NCI-H774 (cell line): Measurements from ENCODE around the gene ABCA9.
"Not testable (repeated sequence)": the region's sequence is repeated elsewhere in the genome, so short reads cannot be mapped to it uniquely, and the experiment has no call there.

Experiments
- DNase-seq: peaks from one replicate; lab custom pipeline; 2025; lab: John Stamatoyannopoulos, UW

ABCA9 gene

GRCh38 chr17:69060822-69061221 is at the start of gene ABCA9:
TSS of gene ABCA9 (minus strand) at chr17:69060927. CDS start at chr17:69051126, 9,801 bp downstream.
- DNase-seq = no peak

GRCh38 chr17:69105907-69106730 is 45.4 kb upstream of the ABCA9 start:
- no peak for DNase-seq

- DNase-seq = no peak
These were observed 43.0 kb upstream of the ABCA9 start for GRCh38 chr17:69103557-69104233.

GRCh38 chr17:69098625-69099024 is 37.9 kb upstream of the ABCA9 start:
- no peak for DNase-seq

- DNase-seq = no peak
These were observed 35.8 kb upstream of the ABCA9 start for GRCh38 chr17:69096541-69096940.

- DNase-seq = no peak
These were observed 33.3 kb upstream of the ABCA9 start for GRCh38 chr17:69093995-69094394.

- DNase-seq = no peak
These were observed 32.6 kb upstream of the ABCA9 start for GRCh38 chr17:69093279-69093789.

- no peak for DNase-seq
These were observed 29.6 kb upstream of the ABCA9 start for GRCh38 chr17:69090365-69090764.

GRCh38 chr17:69088643-69089200 is 28.0 kb upstream of the ABCA9 start:
- DNase-seq = no peak

GRCh38 chr17:69086641-69087040 is 25.9 kb upstream of the ABCA9 start:
- DNase-seq = no peak

GRCh38 chr17:69084911-69085310 is 24.2 kb upstream of the ABCA9 start:
- DNase-seq = peak; percentile 6

GRCh38 chr17:69082696-69083095 is 22.0 kb upstream of the ABCA9 start:
- no peak for DNase-seq

- DNase-seq = no peak
These were observed 18.1 kb upstream of the ABCA9 start for GRCh38 chr17:69078864-69079263.

GRCh38 chr17:69075823-69076222 is 15.1 kb upstream of the ABCA9 start:
- no peak for DNase-seq

GRCh38 chr17:69073392-69073791 is 12.7 kb upstream of the ABCA9 start:
- DNase-seq = not testable (repeated sequence)

- not testable (repeated sequence) for DNase-seq
These were observed 12.1 kb upstream of the ABCA9 start for GRCh38 chr17:69072803-69073256.

- DNase-seq = not testable (repeated sequence)
These were observed 10.5 kb upstream of the ABCA9 start for GRCh38 chr17:69071233-69071586.

GRCh38 chr17:69070378-69071232 is 9.9 kb upstream of the ABCA9 start:
- DNase-seq = peak; percentile 41

GRCh38 chr17:69069226-69069750 is 8.6 kb upstream of the ABCA9 start:
- DNase-seq = no peak

- DNase-seq = no peak
These were observed 6.7 kb upstream of the ABCA9 start for GRCh38 chr17:69067274-69068047.

GRCh38 chr17:69066482-69066881 is 5.8 kb upstream of the ABCA9 start:
- no peak for DNase-seq
